Measurements from ENCODE around the gene LRRK1. TPM values are rescaled to one million over a fixed set of nuclear protein-coding genes. Genes with fewer than 3 reads are reported as not detected.

Gene LRRK1
- total and polyA plus RNA-seq, 2 of the 13 experiments (the other 11 are each of a cell fraction or from before 2014, with no cell fraction given) = 0.13 to 1.2 TPM

GRCh38 chr15:101070502-101071273 is 151.5 kb downstream of the LRRK1 start (continued):
- TF ChIP-seq HBP1 (CRISPR knock-in tag; IDR thresholded peaks at IDR 0.05; ENCODE audit: low read depth) = peak; percentile 75; the same call in 1 of the 2 replicates
- TF ChIP-seq RFX1 (IDR thresholded peaks at IDR 0.05) = peak; percentile 75; the same call in 1 of the 2 replicates
- peak; percentile 93 for TF ChIP-seq AHDC1 (CRISPR knock-in tag; IDR thresholded peaks at IDR 0.05; ENCODE audit: borderline replicate concordance)
- TF ChIP-seq HMGA1 (CRISPR knock-in tag; conservative IDR thresholded peaks at IDR 0.05) = no peak
- no peak for TF ChIP-seq ZNF383 (CRISPR knock-in tag; IDR thresholded peaks at IDR 0.05; ENCODE audit: borderline replicate concordance)
- no peak for TF ChIP-seq ZNF282 (IDR thresholded peaks at IDR 0.05; ENCODE audit: partially characterized antibody)
- TF ChIP-seq ZBTB20 (CRISPR knock-in tag; IDR thresholded peaks at IDR 0.05; ENCODE audit: borderline replicate concordance, low read depth) = no peak
- TF ChIP-seq CSRNP1 (CRISPR knock-in tag; IDR thresholded peaks at IDR 0.05) = 0 out of 2 replicates have a peak, but pooled peaks have one; percentile 14
- no peak for TF ChIP-seq TFDP1 (CRISPR knock-in tag; IDR thresholded peaks at IDR 0.05; ENCODE audit: borderline replicate concordance)
- no peak for TF ChIP-seq KDM2A (CRISPR knock-in tag; IDR thresholded peaks at IDR 0.05; ENCODE audit: borderline replicate concordance, low read depth)
- no peak for TF ChIP-seq EEA1 (CRISPR knock-in tag; IDR thresholded peaks at IDR 0.05; ENCODE audit: borderline replicate concordance)
- no peak for TF ChIP-seq RBAK (CRISPR knock-in tag; IDR thresholded peaks at IDR 0.05)
- no peak for TF ChIP-seq E2F1 (CRISPR knock-in tag; IDR thresholded peaks at IDR 0.05)
